Choroid plexus epithelial cell (primary cell): Measurements from ENCODE around the gene ITPKB.

Experiments used
- DNase-seq: peaks from one replicate; pipeline ENCODE4 v3.0.0-alpha.2; 2010; ENCODE audit warnings: low read depth
- H3K4me3 ChIP-seq: 2 replicates; pipeline ENCODE4 v1.5.1; 2011; ENCODE audit warnings: low read depth, mild to moderate bottlenecking, control low read depth, low read length, moderate library complexity
- TF ChIP-seq, protein P1 (sequence below): conservative IDR thresholded peaks from 2 replicates; pipeline ENCODE4 v1.5.1; 2011; ENCODE audit warnings: low read depth, mild to moderate bottlenecking, control low read depth, inconsistent platforms, low read length, moderate library complexity

ITPKB gene

DNA sequence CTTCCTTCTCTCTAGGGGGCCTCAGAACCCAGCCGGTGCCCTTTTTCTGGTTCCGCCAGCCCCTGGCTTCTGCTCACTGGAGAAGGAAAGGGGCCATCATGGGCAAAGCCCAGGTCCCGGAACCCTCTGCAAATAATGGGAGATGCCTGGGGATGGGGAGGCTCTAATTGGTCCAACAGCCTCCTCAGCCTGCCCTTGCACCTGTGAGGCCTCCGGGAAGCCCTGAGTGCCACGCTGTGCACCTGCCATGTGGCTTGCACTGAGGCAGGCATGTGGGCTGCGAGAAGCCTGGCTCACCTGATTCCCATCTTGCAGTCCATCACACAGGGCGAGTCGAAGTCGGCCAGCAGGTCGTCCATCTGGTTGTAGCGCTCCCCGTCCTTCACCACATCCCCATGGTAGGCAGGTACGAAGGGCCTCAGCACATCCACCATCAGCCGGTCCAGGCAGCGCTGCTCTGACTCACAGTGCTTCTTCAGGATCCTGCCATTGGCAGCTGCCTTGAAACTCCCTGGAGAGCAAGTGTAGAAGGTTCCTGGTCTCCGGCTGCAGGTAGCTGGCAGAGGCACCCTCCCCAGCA lies 92.1 kb downstream of the ITPKB start:
- no peak for DNase-seq
- H3K4me3 ChIP-seq = no peak overlapping the region
- TF ChIP-seq, protein P1, sequence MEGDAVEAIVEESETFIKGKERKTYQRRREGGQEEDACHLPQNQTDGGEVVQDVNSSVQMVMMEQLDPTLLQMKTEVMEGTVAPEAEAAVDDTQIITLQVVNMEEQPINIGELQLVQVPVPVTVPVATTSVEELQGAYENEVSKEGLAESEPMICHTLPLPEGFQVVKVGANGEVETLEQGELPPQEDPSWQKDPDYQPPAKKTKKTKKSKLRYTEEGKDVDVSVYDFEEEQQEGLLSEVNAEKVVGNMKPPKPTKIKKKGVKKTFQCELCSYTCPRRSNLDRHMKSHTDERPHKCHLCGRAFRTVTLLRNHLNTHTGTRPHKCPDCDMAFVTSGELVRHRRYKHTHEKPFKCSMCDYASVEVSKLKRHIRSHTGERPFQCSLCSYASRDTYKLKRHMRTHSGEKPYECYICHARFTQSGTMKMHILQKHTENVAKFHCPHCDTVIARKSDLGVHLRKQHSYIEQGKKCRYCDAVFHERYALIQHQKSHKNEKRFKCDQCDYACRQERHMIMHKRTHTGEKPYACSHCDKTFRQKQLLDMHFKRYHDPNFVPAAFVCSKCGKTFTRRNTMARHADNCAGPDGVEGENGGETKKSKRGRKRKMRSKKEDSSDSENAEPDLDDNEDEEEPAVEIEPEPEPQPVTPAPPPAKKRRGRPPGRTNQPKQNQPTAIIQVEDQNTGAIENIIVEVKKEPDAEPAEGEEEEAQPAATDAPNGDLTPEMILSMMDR = no peak

DNA sequence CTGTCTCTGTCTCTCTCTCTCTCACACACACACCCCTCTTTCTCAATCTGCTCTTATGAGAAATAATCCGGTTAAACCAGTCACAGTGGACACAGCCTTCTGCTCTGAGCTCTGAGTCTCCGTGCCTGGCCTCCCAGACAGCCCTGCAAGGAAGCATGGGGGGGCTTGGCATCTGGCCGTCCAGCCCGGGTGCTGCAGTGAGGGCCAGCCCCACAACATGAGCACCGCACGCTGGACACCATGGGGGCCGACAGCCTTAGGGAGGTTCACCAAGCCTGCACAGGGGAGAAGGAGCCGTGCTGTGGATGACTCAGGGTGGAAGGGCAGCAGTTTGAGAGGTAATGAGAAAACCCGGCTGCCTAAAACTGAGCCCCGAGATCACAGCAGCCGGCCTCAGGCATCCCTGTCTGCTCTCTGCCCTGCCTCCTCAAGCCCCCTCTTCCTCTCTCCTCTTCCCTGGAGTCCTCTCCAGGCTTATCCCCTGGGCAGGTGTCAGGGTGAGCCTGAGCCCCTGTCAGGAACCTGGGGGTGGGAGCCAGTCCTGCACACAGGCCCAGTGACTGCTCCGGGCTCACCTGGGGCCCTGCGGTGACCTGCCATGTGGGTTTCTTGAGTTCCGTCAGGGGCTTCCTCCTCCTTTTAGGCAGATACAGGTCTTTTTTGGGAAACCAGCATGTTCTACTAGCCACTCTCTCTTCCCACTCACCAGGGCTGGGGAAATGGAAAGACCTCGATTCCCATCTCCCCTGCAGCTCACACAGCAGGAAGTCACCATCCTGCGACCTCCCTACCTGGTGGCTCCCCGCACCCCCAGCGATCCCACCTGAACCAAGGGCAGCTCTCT lies 92.8 kb downstream of the ITPKB start:
- DNase-seq = peak; percentile 25
- H3K4me3 ChIP-seq = no peak overlapping the region
- TF ChIP-seq, protein P1 = no peak

DNA sequence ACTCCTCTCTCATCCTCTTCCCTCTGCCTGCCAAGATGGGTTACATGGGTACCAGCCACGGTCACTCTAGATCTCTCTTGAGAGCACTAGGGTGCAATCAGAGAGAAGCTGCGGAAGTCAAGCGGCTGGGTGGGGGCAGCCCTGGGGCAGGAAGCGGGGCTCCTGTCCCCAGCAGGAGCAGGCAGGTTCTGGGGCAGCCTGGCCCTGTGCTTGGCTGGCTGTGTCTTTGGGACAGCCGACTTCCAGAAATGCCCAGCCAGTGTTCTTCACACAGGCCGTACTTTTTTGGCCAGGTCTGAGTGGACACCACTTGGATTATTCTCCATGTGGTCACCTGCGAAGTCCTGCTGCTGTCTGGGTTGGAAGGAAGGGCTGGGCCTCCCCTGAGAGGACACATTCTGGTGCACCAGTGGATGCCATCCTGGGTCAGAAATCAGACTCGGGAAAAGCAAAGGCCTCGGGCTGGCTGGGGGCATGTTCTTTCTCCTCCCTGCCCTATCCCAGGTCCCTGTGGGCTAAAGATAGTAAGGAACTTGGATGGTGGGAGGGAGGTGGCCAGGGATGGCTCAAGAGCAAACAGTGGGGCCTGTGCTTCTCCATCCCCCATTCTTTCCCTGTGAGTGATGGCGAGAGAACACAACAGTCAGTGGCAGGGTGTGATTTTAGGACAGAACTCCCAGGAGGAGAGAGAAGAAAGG lies 93.7 kb downstream of the ITPKB start:
- TF ChIP-seq, protein P1 = no peak
- H3K4me3 ChIP-seq = no peak overlapping the region
- DNase-seq = no peak

DNA sequence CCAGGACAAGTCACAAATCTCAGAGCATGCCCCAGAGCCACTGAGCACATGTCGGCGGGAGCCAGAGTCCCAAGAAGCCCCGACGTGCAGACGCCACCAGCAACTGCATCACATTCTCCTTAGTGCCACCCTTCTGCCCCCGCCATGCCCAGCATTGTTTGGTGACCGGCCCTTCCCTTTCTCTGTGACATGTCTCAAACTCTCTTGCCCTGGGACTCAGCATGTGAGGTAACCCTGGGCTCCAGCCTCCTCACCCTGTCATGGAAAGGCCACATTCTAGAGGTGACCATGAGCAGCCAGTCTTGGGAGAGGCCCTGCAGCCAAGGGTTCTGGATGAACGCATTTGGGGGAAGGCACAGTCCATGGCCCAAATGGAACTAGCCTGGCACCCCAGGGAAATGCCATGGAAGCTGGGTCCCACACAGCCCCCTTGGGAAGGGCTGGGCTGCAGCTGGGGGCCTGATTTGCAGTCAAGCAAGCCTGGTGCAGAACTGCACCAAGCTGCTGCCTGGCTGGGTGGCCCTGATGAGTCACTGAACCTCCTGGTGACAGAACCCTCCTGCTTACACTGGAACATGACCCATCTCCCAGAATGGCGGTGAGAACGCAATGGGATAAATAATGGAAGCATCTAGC lies 94.4 kb downstream of the ITPKB start:
- no peak for DNase-seq
- TF ChIP-seq, protein P1 = no peak
- no peak overlapping the region for H3K4me3 ChIP-seq

DNA sequence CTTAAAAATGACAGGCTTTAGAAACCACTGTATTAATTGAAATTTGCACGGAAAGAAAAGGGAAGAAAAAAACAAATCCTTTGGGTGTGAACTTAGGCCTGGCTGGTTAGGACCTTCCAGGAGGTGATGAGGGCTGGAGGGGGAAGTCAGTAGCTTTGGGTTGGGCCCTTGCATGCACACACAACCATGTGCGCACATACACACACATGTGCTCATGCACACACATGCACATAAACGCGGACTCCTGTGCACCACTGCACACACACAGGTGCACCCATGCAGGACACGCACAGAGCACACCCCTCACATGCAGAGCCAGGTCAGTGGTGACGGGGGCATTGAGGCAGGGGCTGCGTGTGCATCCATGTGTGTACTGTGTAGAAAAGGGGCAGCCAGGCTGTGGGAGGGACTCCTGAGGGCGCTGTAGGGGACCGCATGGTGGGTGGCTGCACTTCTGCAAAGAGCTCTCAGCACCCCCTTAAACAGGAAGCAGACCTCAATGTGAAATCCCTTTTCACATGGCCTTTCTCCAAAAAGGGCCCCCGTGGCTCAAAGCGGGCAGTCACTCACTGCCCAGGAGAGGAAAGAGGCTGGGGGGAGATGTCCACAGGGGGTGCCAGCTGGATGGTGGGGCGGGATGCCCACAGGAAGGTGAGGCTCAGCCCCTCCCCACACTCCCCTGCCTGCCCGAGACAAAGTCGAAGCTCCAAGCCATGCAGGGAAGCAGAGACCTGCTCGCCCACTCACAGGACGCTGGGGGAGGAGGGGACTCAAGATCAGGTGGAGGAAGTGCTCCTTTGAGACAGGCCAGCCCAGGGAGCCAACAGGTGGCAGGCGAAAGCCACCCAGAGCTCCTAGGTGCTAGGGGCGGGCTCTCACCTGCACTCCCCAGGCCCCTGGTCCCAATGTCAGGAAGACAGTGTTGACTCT lies 95.2 kb downstream of the ITPKB start:
- no peak for DNase-seq
- H3K4me3 ChIP-seq = no peak overlapping the region
- TF ChIP-seq, protein P1 = no peak

DNA sequence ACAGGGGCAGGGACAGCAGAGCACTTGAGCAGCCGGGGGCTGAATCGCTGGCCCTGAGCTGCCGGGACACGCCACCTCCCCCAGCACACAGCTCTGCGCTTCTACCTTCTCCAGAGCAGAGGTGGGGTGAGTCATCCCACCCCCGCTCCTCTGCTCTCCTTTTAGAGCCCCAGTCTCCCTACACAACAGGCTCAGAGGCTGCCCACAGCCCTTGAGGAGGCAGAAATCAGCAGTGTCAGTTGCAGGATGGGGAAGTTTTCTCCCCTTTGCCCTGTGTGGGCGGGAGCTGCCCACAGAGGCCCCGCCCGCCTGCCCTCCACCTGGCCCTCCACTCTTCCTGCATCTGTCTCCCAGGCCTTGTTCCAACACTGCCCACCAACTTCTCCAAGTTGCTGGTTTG lies 95.9 kb downstream of the ITPKB start:
- TF ChIP-seq, protein P1 = no peak
- peak; percentile 76 for DNase-seq
- no peak overlapping the region for H3K4me3 ChIP-seq
